A549 (cell line): Measurements from ENCODE around the gene VPS50. TPM values are rescaled to one million over a fixed set of nuclear protein-coding genes. Genes with fewer than 3 reads are reported as not detected.
"Not testable (repeated sequence)": the region's sequence is repeated elsewhere in the genome, so short reads cannot be mapped to it uniquely, and the experiment has no call there.

Experiments used
- ATAC-seq, 2 experiments: fragments of 200-7000 bp in 1 of 2; fragments of >200 bp in 1 of 2; cut with Nextera tagmentation in 1 of 2; cut with Tn5 transposase in 1 of 2; 3 replicates each; pipeline versions ENCODE4 v1.8.0 to v1.9.1; 2018 to 2020; ENCODE audit warnings: mild to moderate bottlenecking in 1 of 2, moderate library complexity in 1 of 2
- CTCF ChIA-PET: fragments of 300-600 bp; sonication (Branson Sonifier 250); formaldehyde crosslinking; extraction: SDS; loops from one replicate; lab custom pipeline; 2021; ENCODE audit warnings: antibody characterized with exemption, inconsistent platforms; lab: Yijun Ruan, JAX
- POLR2A ChIA-PET: fragments of 350-600 bp; formaldehyde crosslinking; extraction: SDS; loops from one replicate; lab custom pipeline; 2021; ENCODE audit warnings: antibody characterized with exemption, inconsistent platforms; lab: Yijun Ruan, JAX
- DNase-seq, 2 experiments: peaks; one replicate each; pipeline versions ENCODE4 v3.0.0 to v3.0.0-alpha.2; 2011 to 2016; ENCODE audit warnings: low read depth in 1 of 2, low spot score in 1 of 2
- FAIRE-seq: peaks from 2 replicates; lab custom pipeline; 2011; peaks lifted over from hg19 to GRCh38; lab: Jason Lieb, UNC
- H3K27ac ChIP-seq, 2 experiments: fragments of >200 bp; sonication (Bioruptor Twin); formaldehyde crosslinking; 3 replicates each; pipeline ENCODE4 v1.5.1; 2016 to 2017
- H3K4me1 ChIP-seq: fragments of >200 bp; sonication (Bioruptor Twin); formaldehyde crosslinking; 3 replicates; pipeline ENCODE4 v1.6.1; 2016
- H3K4me2 ChIP-seq: fragments of >200 bp; sonication (Bioruptor Twin); formaldehyde crosslinking; 3 replicates; pipeline ENCODE4 v1.6.1; 2016
- H3K4me3 ChIP-seq: fragments of >200 bp; sonication (Bioruptor Twin); formaldehyde crosslinking; 3 replicates; pipeline ENCODE4 v1.5.1; 2016
- H3K9me3 ChIP-seq: fragments of >200 bp; sonication (Bioruptor Twin); formaldehyde crosslinking; 3 replicates; pipeline ENCODE4 v1.6.1; 2016
- CEBPB ChIP-seq, 2 experiments: fragments of >200 bp in 1 of 2; sonication (Bioruptor Twin) in 1 of 2; formaldehyde crosslinking in 1 of 2; IDR thresholded peaks; 2 replicates each; pipeline ENCODE4 v1.6.1; 2012 to 2016
- CTCF ChIP-seq: fragments of >200 bp; sonication (Bioruptor Twin); formaldehyde crosslinking; IDR thresholded peaks from 3 replicates; pipeline ENCODE4 v1.5.1; 2016
- EHF ChIP-seq: fragments of 250-450 bp; sonication (Bioruptor Pico); IDR thresholded peaks from 2 replicates; pipeline ENCODE4 v1.5.0; 2020; ENCODE audit warnings: mild to moderate bottlenecking
- EHMT2 ChIP-seq: fragments of 200-600 bp; sonication (generic); IDR thresholded peaks from 2 replicates; pipeline ENCODE4 v1.6.1; 2016; ENCODE audit warnings: antibody characterized with exemption, low read depth, mild to moderate bottlenecking, moderate library complexity
- ELK1 ChIP-seq: fragments of 150-350 bp; IDR thresholded peaks from 2 replicates; pipeline ENCODE4 v1.6.1; 2014; ENCODE audit warnings: low read depth, mild to moderate bottlenecking, low read length
- EP300 ChIP-seq, 2 experiments: fragments of >200 bp; sonication (Bioruptor Twin); formaldehyde crosslinking; IDR thresholded peaks; 2 replicates in 1 of 2; 3 replicates in 1 of 2; pipeline ENCODE4 v1.6.1; 2016 to 2017
- FOSB ChIP-seq: fragments of 250-450 bp; sonication (Bioruptor Pico); IDR thresholded peaks from 2 replicates; pipeline ENCODE4 v1.5.0; 2020; ENCODE audit warnings: mild to moderate bottlenecking, moderate library complexity
- FOSL2 ChIP-seq, 2 experiments: fragments of 450-650 bp in 1 of 2; fragments of >200 bp in 1 of 2; sonication (Bioruptor Twin) in 1 of 2; formaldehyde crosslinking; IDR thresholded peaks; 2 replicates each; pipeline versions ENCODE4 v1.5.0 to v1.6.1; 2016 to 2020; ENCODE audit warnings: mild to moderate bottlenecking in 1 of 2, moderate library complexity in 1 of 2
- FOXS1 ChIP-seq: fragments of 250-450 bp; sonication (Bioruptor Pico); IDR thresholded peaks from 2 replicates; pipeline ENCODE4 v1.5.0; 2020; ENCODE audit warnings: mild to moderate bottlenecking, moderate library complexity
- GATA3 ChIP-seq: IDR thresholded peaks from 2 replicates; pipeline ENCODE4 v1.6.1; 2012; ENCODE audit warnings: borderline replicate concordance
- HES2 ChIP-seq: fragments of >200 bp; sonication (Bioruptor Twin); formaldehyde crosslinking; IDR thresholded peaks from 2 replicates; pipeline ENCODE4 v1.6.1; 2016
- HOXA7 ChIP-seq: fragments of 250-450 bp; sonication (Bioruptor Pico); IDR thresholded peaks from 2 replicates; pipeline ENCODE4 v1.5.0; 2020; ENCODE audit warnings: mild to moderate bottlenecking, moderate library complexity
- HOXB5 ChIP-seq: fragments of 250-450 bp; sonication (Bioruptor Pico); IDR thresholded peaks from 2 replicates; pipeline ENCODE4 v1.5.0; 2020; ENCODE audit warnings: mild to moderate bottlenecking, moderate library complexity
- JUN ChIP-seq, 2 experiments: fragments of >200 bp; sonication (Bioruptor Twin); formaldehyde crosslinking; IDR thresholded peaks; 2 replicates in 1 of 2; 3 replicates in 1 of 2; pipeline ENCODE4 v1.6.1; 2016 to 2017
- JUNB ChIP-seq: fragments of >200 bp; sonication (Bioruptor Twin); formaldehyde crosslinking; IDR thresholded peaks from 2 replicates; pipeline ENCODE4 v1.6.1; 2016
- KDM1A ChIP-seq: fragments of 200-600 bp; sonication (generic); IDR thresholded peaks from 2 replicates; pipeline ENCODE4 v1.6.1; 2016; ENCODE audit warnings: low read depth, mild to moderate bottlenecking
- KDM5A ChIP-seq: fragments of 200-600 bp; sonication (generic); IDR thresholded peaks from 2 replicates; pipeline ENCODE4 v1.6.1; 2016; ENCODE audit warnings: antibody characterized with exemption, mild to moderate bottlenecking
- MAFK ChIP-seq: fragments of 450-650 bp; IDR thresholded peaks from 2 replicates; pipeline ENCODE4 v1.6.1; 2014; ENCODE audit not compliant: partially characterized antibody
- MYC ChIP-seq: IDR thresholded peaks from 2 replicates; pipeline ENCODE4 v1.6.1; 2012; ENCODE audit warnings: mild to moderate bottlenecking, inconsistent platforms, low read length, improper control_type of control experiment, borderline replicate concordance
- NFE2L2 ChIP-seq: fragments of 150-350 bp; conservative IDR thresholded peaks from 2 replicates; pipeline ENCODE4 v1.6.1; 2014; ENCODE audit warnings: low read length
- NPAS2 ChIP-seq: fragments of 250-450 bp; sonication (Bioruptor Pico); IDR thresholded peaks from 2 replicates; pipeline ENCODE4 v1.8.0; 2022; ENCODE audit warnings: mild to moderate bottlenecking, moderate library complexity, borderline replicate concordance
- RARB ChIP-seq: fragments of 250-450 bp; sonication (Bioruptor Pico); IDR thresholded peaks from 2 replicates; pipeline ENCODE4 v1.8.0; 2021; ENCODE audit warnings: mild to moderate bottlenecking, moderate library complexity
- RFX5 ChIP-seq: fragments of 450-650 bp; IDR thresholded peaks from 2 replicates; pipeline ENCODE4 v1.7.1; 2014; ENCODE audit warnings: antibody characterized with exemption, mild to moderate bottlenecking, moderate library complexity
- SMC3 ChIP-seq: fragments of >200 bp; sonication (Bioruptor Twin); formaldehyde crosslinking; IDR thresholded peaks from 3 replicates; pipeline ENCODE4 v1.6.1; 2018; ENCODE audit warnings: inconsistent platforms
- TP53 ChIP-seq: fragments of 250-450 bp; sonication (Bioruptor Pico); IDR thresholded peaks from 2 replicates; pipeline ENCODE4 v1.5.0; 2021; ENCODE audit warnings: mild to moderate bottlenecking, moderate library complexity
- ZNF302 ChIP-seq: fragments of 250-450 bp; sonication (Bioruptor Pico); IDR thresholded peaks from 2 replicates; pipeline ENCODE4 v1.9.0; 2021; ENCODE audit warnings: inconsistent platforms, mild to moderate bottlenecking, moderate library complexity
- WGBS: methylation state at CpG from one replicate; pipeline ENCODE4 v1.1.6; 2017; ENCODE audit errors: missing lambda C conversion rate; 5-methylcytosine and 5-hydroxymethylcytosine counted together
- polyA plus RNA-seq, 4 experiments: library from polyadenylated mRNA; depleted of rRNA in 3 of 4; stranded (reverse); fragments of >200 nt; fragmentation: RNase III in 1 of 4; extraction: RNeasy Plus Mini Kit Qiagen cat#74134 plus additional on column Dnase treatment in 1 of 4; gene quantifications; 2 replicates in 3 of 4; 3 replicates in 1 of 4; pipeline ENCODE4 v1.2.3, GENCODE V29; 2011 to 2017

VPS50 gene
- polyA plus RNA-seq, 2 of the 4 experiments (the other 2 are of a cell fraction): 8.9 to 19.0 TPM

- TF ChIP-seq NPAS2 (CRISPR knock-in tag) (no peak), GATA3 (no peak)
- TF ChIP-seq, all 56 proteins: peak for 0
Observed at GRCh38 chr7:93366816-93367215, 134.7 kb downstream of the VPS50 start (continued).

- FAIRE-seq: no peak
- H3K27ac ChIP-seq: no peak overlapping the region
- CTCF ChIA-PET: interaction anchor here (0.7 kb wide), 1 partner anchor 16 kb away, joined by 4 read pairs; no protein-coding TSS in a partner anchor
- no peak overlapping the region for H3K4me2 ChIP-seq
- POLR2A ChIA-PET: no interaction called here
- 43% methylated on average over 2 of the region's 2 CpGs for WGBS
- no peak overlapping the region for H3K4me3 ChIP-seq
- no peaks in the 10 kb centered on the region for H3K4me1 ChIP-seq
- H3K9me3 ChIP-seq: no peaks in the 10 kb centered on the region
- ATAC-seq: no peak
- no peak for TF ChIP-seq HOXA7 (CRISPR knock-in tag)
- TF ChIP-seq JUNB: no peak
- TF ChIP-seq EHMT2: no peak
- no peak for TF ChIP-seq RARB (CRISPR knock-in tag)
- TF ChIP-seq HOXB5 (CRISPR knock-in tag): no peak
- no peak for TF ChIP-seq FOXS1 (CRISPR knock-in tag)
- TF ChIP-seq JUN (IDR thresholded peaks at IDR 0.05): no peak
- TF ChIP-seq EHF (CRISPR knock-in tag): no peak
- no peak for TF ChIP-seq SMC3
- TF ChIP-seq NPAS2 (CRISPR knock-in tag): no peak
- no peak for TF ChIP-seq FOSB (CRISPR knock-in tag)
- no peak for DNase-seq
Observed at GRCh38 chr7:93367254-93367653, 135.1 kb downstream of the VPS50 start.

- WGBS: 25% methylated on average over 3 of the region's 3 CpGs
- H3K4me1 ChIP-seq, FAIRE-seq, H3K27ac ChIP-seq, POLR2A ChIA-PET, H3K9me3 ChIP-seq, CTCF ChIA-PET, H3K4me2 ChIP-seq, DNase-seq, H3K4me3 ChIP-seq, ATAC-seq: not testable (repeated sequence)
Observed at GRCh38 chr7:93370937-93371336, 138.8 kb downstream of the VPS50 start.

GRCh38 chr7:93373537-93373936 is 141.4 kb downstream of the VPS50 start:
- no peaks in the 10 kb centered on the region for H3K9me3 ChIP-seq
- ATAC-seq (no peak), FAIRE-seq (no peak)
- H3K4me3 ChIP-seq: no peak overlapping the region
- no peak overlapping the region for H3K4me2 ChIP-seq
- no peak for TF ChIP-seq KDM1A
- no peak for TF ChIP-seq MYC
- TF ChIP-seq CEBPB (IDR thresholded peaks at IDR 0.05): peak; percentile 19 to 44; a peak in 2 of 4 replicates
- TF ChIP-seq, all 56 proteins: peak for 1
- DNase-seq: no peak
- POLR2A ChIA-PET: no interaction called here
- Histone ChIP-seq H3K27ac (no peak overlapping the region), H3K4me1 (no peaks in the 10 kb centered on the region)
- CTCF ChIA-PET: no interaction called here

- POLR2A ChIA-PET: interaction anchor here (0.8 kb wide), 1 partner anchor 46 kb away, joined by 3 read pairs; no protein-coding TSS in a partner anchor
- peak; percentile 73 to 79; a peak in 4 of 6 replicates for ATAC-seq
- Histone ChIP-seq H3K4me3 (no peak overlapping the region), H3K9me3 (no peaks in the 10 kb centered on the region), H3K4me2 (peak overlapping the region; percentile 10; the same call in 2 of the 3 replicates), H3K27ac (no peak overlapping the region), H3K4me1 (no peaks in the 10 kb centered on the region)
- 1% methylated on average over 5 of the region's 5 CpGs for WGBS
- CTCF ChIA-PET: interaction anchor here (1.0 kb wide), 1 partner anchor 10 kb away, joined by 3 read pairs; no protein-coding TSS in a partner anchor
- peak; percentile 16 to 45 for DNase-seq
- FAIRE-seq: no peak
- peak; percentile 50 for TF ChIP-seq CTCF
- TF ChIP-seq EHMT2: no peak
- no peak for TF ChIP-seq RFX5
- no peak for TF ChIP-seq ELK1
- no peak for TF ChIP-seq EP300 (IDR thresholded peaks at IDR 0.05)
- TF ChIP-seq HOXA7 (CRISPR knock-in tag): no peak
- TF ChIP-seq FOSL2 (IDR thresholded peaks at IDR 0.05): no peak
- TF ChIP-seq FOSL2 (CRISPR knock-in tag; IDR thresholded peaks at IDR 0.05): no peak
- TF ChIP-seq SMC3: 0 out of 3 replicates have a peak, but pooled peaks have one; percentile 17
- TF ChIP-seq FOSB (CRISPR knock-in tag): no peak
- no peak for TF ChIP-seq NFE2L2
- TF ChIP-seq GATA3: no peak
- no peak for TF ChIP-seq MAFK
- no peak for TF ChIP-seq KDM5A
- no peak for TF ChIP-seq TP53 (CRISPR knock-in tag)
- no peak for TF ChIP-seq EHF (CRISPR knock-in tag)
- no peak for TF ChIP-seq ZNF302 (CRISPR knock-in tag)
- TF ChIP-seq HES2: no peak
Observed at GRCh38 chr7:93374345-93374940, 142.3 kb downstream of the VPS50 start.
